Measurements from ENCODE around the gene VPS11.
A peak's percentile ranks its signal among the peaks of the same experiment; 100 is the strongest.

Gene VPS11

GRCh38 chr11:119106564-119107537, 39.2 kb downstream of the VPS11 start, which contains the start of gene C2CD2L:
Gene C2CD2L (plus strand): TSS chr11:119107344. CDS start chr11:119107742, 398 bp downstream.
- DNase-seq, result peak; percentile 92

GRCh38 chr11:119107538-119108145, 40.0 kb downstream of the VPS11 start:
- DNase-seq, result no peak

- DNase-seq, result peak; percentile 63 to 70
Measured at GRCh38 chr11:119108146-119108856, 40.7 kb downstream of the VPS11 start.

GRCh38 chr11:119108857-119109221, 41.2 kb downstream of the VPS11 start:
- no peak for DNase-seq

GRCh38 chr11:119109843-119110242, 42.2 kb downstream of the VPS11 start:
- no peak for DNase-seq

GRCh38 chr11:119110439-119110838, 42.8 kb downstream of the VPS11 start:
- DNase-seq, result no peak

GRCh38 chr11:119111361-119111925, 43.8 kb downstream of the VPS11 start:
- DNase-seq, result no peak

GRCh38 chr11:119112314-119113020, 44.8 kb downstream of the VPS11 start:
- no peak for DNase-seq

- DNase-seq, result no peak
Measured at GRCh38 chr11:119113716-119114115, 46.1 kb downstream of the VPS11 start.

GRCh38 chr11:119114351-119114750, 46.7 kb downstream of the VPS11 start:
- DNase-seq, result no peak

GRCh38 chr11:119115484-119116234, 48.0 kb downstream of the VPS11 start:
- no peak for DNase-seq

GRCh38 chr11:119116235-119116594, 48.6 kb downstream of the VPS11 start:
- no peak for DNase-seq

GRCh38 chr11:119116601-119117000, 49.0 kb downstream of the VPS11 start:
- DNase-seq, result no peak

- DNase-seq, result no peak
Measured at GRCh38 chr11:119117004-119117706, 49.5 kb downstream of the VPS11 start.

- DNase-seq, result no peak
Measured at GRCh38 chr11:119118227-119118626, 50.6 kb downstream of the VPS11 start.

- DNase-seq, result no peak
Measured at GRCh38 chr11:119118946-119119345, 51.3 kb downstream of the VPS11 start.

GRCh38 chr11:119120639-119121007, 53.0 kb downstream of the VPS11 start:
- peak; percentile 36 to 72 for DNase-seq

GRCh38 chr11:119121008-119121810, 53.6 kb downstream of the VPS11 start, which contains the start of gene HINFP:
Gene HINFP (plus strand): TSS chr11:119121580. CDS start chr11:119126945, 5,365 bp downstream.
- peak; percentile 100 for DNase-seq

GRCh38 chr11:119121811-119122124, 54.1 kb downstream of the VPS11 start:
- DNase-seq, result no peak

- no peak for DNase-seq
Measured at GRCh38 chr11:119125821-119126220, 58.2 kb downstream of the VPS11 start.

Measured in NCI-H2081 (cell line).